Measurements from ENCODE around the gene ARSH. TPM values are rescaled to one million over a fixed set of nuclear protein-coding genes. Genes with fewer than 3 reads are reported as not detected.

The ARSH gene
- total and polyA plus RNA-seq, 2 of the 8 experiments (the other 6 are each of a cell fraction or from before 2014, with no cell fraction given): not detected

- TF ChIP-seq BCL11A (IDR thresholded peaks at IDR 0.05; ENCODE audit: low read depth in 2 of 2, low read length in 2 of 2): no peak
- TF ChIP-seq SAP30 (IDR thresholded peaks at IDR 0.05; ENCODE audit: insufficient read depth, insufficient replicate concordance, low read length): no peak
- no peak for TF ChIP-seq KDM1A (IDR thresholded peaks at IDR 0.05; ENCODE audit: borderline replicate concordance, low read length)
- no peak for TF ChIP-seq GABPA (IDR thresholded peaks at IDR 0.05; ENCODE audit: borderline replicate concordance, insufficient read depth, low read length)
- TF ChIP-seq JUND (IDR thresholded peaks at IDR 0.05; ENCODE audit: low read length): no peak
Observed at GRCh38 chrX:3026074-3026815, 19.9 kb downstream of the ARSH start (continued).

Data from H1 (cell line).